Measurements from ENCODE around the gene NGFR.

NGFR gene

DNA sequence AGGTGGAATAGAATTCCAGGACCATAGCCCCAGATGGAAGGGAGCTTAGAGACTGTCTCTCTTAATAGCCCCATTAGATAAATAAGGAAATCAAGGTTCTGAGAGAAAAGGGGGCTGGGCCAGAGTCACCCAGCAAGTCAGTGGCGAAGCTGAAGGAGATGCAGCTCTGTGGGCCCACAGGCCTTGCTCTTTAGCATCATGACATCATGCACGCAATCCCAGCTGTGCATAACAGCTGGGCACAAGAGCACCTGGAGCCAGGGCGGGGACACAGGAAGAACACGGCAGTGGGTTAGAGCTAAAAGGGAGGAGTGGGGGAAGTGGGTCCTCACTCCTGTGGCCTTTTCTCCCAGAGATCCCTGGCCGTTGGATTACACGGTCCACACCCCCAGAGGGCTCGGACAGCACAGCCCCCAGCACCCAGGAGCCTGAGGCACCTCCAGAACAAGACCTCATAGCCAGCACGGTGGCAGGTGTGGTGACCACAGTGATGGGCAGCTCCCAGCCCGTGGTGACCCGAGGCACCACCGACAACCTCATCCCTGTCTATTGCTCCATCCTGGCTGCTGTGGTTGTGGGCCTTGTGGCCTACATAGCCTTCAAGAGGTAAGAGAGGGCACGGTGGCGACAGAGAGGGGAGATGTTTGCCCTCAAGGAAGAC is 15.1 kb downstream of the NGFR start:
- intact Hi-C loops (cut with micrococcal nuclease), result no loop called here
- peaks cover 91% of the 10 kb centered on the region for H3K27me3 Mint-ChIP-seq
- no peak overlapping the region for H3K27ac Mint-ChIP-seq

DNA sequence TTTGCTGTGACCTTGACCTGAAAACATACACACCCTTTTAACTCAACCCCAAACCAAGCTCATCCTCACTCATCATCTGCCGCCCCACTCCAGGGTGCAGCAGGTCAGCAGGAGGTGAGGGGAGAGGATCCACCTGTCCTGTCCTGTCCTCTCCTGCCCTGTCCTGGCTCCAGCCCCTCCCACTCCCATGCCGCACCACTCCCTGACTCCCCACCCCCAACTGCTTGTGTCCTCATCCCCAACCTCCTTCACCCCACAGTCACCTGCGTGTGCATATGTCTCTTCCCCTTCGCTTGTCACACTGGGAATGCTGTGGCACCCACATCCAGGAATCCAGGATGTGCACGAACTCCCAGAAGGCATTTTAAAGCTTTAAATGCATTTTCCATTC is 15.6 kb downstream of the NGFR start:
- no peaks in the 10 kb centered on the region for H3K9me3 Mint-ChIP-seq
- intact Hi-C loops (cut with micrococcal nuclease), result no loop called here
- H3K27ac Mint-ChIP-seq, result no peak overlapping the region
- H3K4me1 Mint-ChIP-seq (ENCODE audit: low read depth), result peaks cover 31% of the 10 kb centered on the region
- H3K27me3 Mint-ChIP-seq, result peaks cover 91% of the 10 kb centered on the region
- H3K36me3 Mint-ChIP-seq (ENCODE audit: low read depth), result no peaks in the 10 kb centered on the region
- no peak overlapping the region for H3K4me3 Mint-ChIP-seq

More for the DNA sequence above, 15.1 kb downstream of the NGFR start:
- Mint-ChIP-seq H3K4me3 (no peak overlapping the region), H3K36me3 (ENCODE audit: low read depth) (no peaks in the 10 kb centered on the region), H3K4me1 (ENCODE audit: low read depth) (peaks cover 25% of the 10 kb centered on the region), H3K9me3 (no peaks in the 10 kb centered on the region)

DNA sequence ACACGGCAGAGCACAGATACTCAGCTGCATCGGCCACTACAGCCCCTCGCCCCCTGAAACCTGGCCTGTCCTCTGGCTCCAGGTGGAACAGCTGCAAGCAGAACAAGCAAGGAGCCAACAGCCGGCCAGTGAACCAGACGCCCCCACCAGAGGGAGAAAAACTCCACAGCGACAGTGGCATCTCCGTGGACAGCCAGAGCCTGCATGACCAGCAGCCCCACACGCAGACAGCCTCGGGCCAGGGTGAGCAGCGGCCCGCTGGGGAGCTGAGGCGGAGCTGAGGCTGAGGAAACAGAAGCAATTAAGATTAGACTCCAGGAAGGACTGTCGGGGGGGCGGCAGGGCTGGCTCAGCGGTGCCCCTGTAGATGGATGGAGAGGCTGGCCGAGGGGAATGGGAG is 16.7 kb downstream of the NGFR start:
- peaks cover 90% of the 10 kb centered on the region for H3K27me3 Mint-ChIP-seq
- no peak overlapping the region for H3K4me3 Mint-ChIP-seq
- no peaks in the 10 kb centered on the region for H3K9me3 Mint-ChIP-seq
- intact Hi-C loops (cut with micrococcal nuclease), result no loop called here
- no peak overlapping the region for H3K27ac Mint-ChIP-seq
- H3K36me3 Mint-ChIP-seq (ENCODE audit: low read depth), result no peaks in the 10 kb centered on the region
- H3K4me1 Mint-ChIP-seq (ENCODE audit: low read depth), result peaks cover 39% of the 10 kb centered on the region

- H3K27ac Mint-ChIP-seq, result no peak overlapping the region
- no peak overlapping the region for H3K4me3 Mint-ChIP-seq
- H3K9me3 Mint-ChIP-seq, result no peaks in the 10 kb centered on the region
- no peaks in the 10 kb centered on the region for H3K36me3 Mint-ChIP-seq (ENCODE audit: low read depth)
- H3K4me1 Mint-ChIP-seq (ENCODE audit: low read depth), result peaks cover 39% of the 10 kb centered on the region
- peaks cover 87% of the 10 kb centered on the region for H3K27me3 Mint-ChIP-seq
- intact Hi-C loops (cut with micrococcal nuclease), result no loop called here
These were observed 17.4 kb downstream of the NGFR start for GRCh38 chr17:49512296-49513043.

DNA sequence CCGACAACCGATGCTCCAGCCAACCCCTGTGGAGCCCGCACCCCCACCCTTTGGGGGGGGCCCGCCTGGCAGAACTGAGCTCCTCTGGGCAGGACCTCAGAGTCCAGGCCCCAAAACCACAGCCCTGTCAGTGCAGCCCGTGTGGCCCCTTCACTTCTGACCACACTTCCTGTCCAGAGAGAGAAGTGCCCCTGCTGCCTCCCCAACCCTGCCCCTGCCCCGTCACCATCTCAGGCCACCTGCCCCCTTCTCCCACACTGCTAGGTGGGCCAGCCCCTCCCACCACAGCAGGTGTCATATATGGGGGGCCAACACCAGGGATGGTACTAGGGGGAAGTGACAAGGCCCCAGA is 17.9 kb downstream of the NGFR start:
- Mint-ChIP-seq H3K4me3 (no peak overlapping the region), H3K9me3 (no peaks in the 10 kb centered on the region), H3K4me1 (ENCODE audit: low read depth) (peaks cover 39% of the 10 kb centered on the region), H3K27ac (no peak overlapping the region), H3K27me3 (peaks cover 86% of the 10 kb centered on the region), H3K36me3 (ENCODE audit: low read depth) (no peaks in the 10 kb centered on the region)
- intact Hi-C loops (cut with micrococcal nuclease), result no loop called here

GRCh38 chr17:49513641-49514040 is 18.5 kb downstream of the NGFR start:
- intact Hi-C loops (cut with micrococcal nuclease), result no loop called here
- Mint-ChIP-seq H3K36me3 (ENCODE audit: low read depth) (no peaks in the 10 kb centered on the region), H3K4me1 (ENCODE audit: low read depth) (peaks cover 39% of the 10 kb centered on the region), H3K4me3 (no peak overlapping the region), H3K9me3 (no peaks in the 10 kb centered on the region), H3K27me3 (peaks cover 87% of the 10 kb centered on the region), H3K27ac (no peak overlapping the region)

- Mint-ChIP-seq H3K9me3 (no peaks in the 10 kb centered on the region), H3K4me1 (ENCODE audit: low read depth) (peaks cover 39% of the 10 kb centered on the region), H3K27me3 (peaks cover 84% of the 10 kb centered on the region), H3K27ac (no peak overlapping the region), H3K4me3 (no peak overlapping the region), H3K36me3 (ENCODE audit: low read depth) (no peaks in the 10 kb centered on the region)
- intact Hi-C loops (cut with micrococcal nuclease), result no loop called here
These were observed 19.1 kb downstream of the NGFR start for GRCh38 chr17:49514071-49514721.

- Mint-ChIP-seq H3K27me3 (peaks cover 84% of the 10 kb centered on the region), H3K4me3 (peak overlapping the region; percentile 7), H3K4me1 (ENCODE audit: low read depth) (peaks cover 39% of the 10 kb centered on the region), H3K9me3 (no peaks in the 10 kb centered on the region), H3K36me3 (ENCODE audit: low read depth) (no peaks in the 10 kb centered on the region), H3K27ac (peak overlapping the region; percentile 50)
- intact Hi-C loops (cut with micrococcal nuclease), result no loop called here
These were observed 20.2 kb downstream of the NGFR start for GRCh38 chr17:49515196-49515770.

- H3K4me1 Mint-ChIP-seq (ENCODE audit: low read depth), result peaks cover 39% of the 10 kb centered on the region
- H3K27ac Mint-ChIP-seq, result no peak overlapping the region
- no peaks in the 10 kb centered on the region for H3K36me3 Mint-ChIP-seq (ENCODE audit: low read depth)
- H3K4me3 Mint-ChIP-seq, result no peak overlapping the region
- H3K9me3 Mint-ChIP-seq, result no peaks in the 10 kb centered on the region
- peaks cover 87% of the 10 kb centered on the region for H3K27me3 Mint-ChIP-seq
- intact Hi-C loops (cut with micrococcal nuclease), result no loop called here
These were observed 21.1 kb downstream of the NGFR start for GRCh38 chr17:49516180-49516579.

DNA sequence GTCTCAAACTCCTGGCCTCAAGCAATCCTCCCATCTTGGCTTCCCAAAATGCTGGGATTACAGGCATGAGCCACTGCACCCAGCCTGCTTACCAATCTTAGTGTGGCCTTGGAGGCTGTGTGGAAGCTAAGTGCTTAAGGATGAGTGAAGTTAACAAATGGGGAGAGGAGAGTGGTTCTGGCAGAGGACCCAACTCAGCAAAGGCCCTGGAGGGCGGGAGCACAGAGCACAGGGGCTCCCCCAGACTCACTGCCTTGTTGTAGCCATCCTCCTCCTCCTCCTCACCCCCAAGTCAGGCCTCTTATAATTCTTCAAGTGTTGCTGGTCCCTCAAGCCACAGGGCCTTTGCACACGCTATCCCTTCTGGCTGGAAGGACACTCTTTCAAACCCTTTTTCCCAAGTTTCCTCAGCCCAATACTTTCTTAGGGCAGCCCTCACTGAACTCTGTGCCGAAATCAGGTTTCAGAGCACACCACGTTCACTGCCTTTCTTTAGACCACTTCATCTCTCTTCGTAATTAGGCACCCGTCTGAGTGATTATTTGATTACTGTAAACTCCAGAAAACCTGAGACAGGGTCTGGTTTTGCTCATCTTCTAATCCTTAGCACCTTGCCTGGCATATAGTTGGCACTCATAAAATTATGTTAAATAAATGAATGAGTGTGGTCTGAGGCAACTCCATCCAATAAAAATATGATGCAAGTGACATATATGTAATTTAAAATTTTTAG is 23.4 kb downstream of the NGFR start:
- intact Hi-C loops (cut with micrococcal nuclease), result no loop called here
- peaks cover 47% of the 10 kb centered on the region for H3K4me1 Mint-ChIP-seq (ENCODE audit: low read depth)
- no peak overlapping the region for H3K4me3 Mint-ChIP-seq
- H3K27me3 Mint-ChIP-seq, result peaks cover 87% of the 10 kb centered on the region
- no peak overlapping the region for H3K27ac Mint-ChIP-seq
- H3K9me3 Mint-ChIP-seq, result no peaks in the 10 kb centered on the region
- H3K36me3 Mint-ChIP-seq (ENCODE audit: low read depth), result no peaks in the 10 kb centered on the region

DNA sequence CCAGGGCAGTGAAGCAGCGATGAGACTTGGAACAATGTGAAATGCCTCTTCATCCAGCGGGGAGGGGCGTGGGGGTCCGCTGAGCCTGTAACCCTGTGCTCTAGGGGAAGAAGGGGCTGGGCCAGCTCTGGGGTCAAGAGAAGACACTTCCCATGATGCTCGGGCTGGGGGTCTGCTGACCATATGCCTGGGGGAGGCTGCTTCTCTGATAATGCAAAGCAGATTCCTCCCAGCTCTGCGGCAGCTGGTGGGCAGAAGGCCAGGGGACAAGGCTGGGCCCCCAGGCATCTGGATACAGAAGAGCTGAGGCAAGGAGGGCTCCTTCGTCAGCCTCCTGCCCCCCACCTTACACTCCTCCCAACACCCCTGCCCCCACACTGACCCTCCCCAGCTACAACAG is 24.7 kb downstream of the NGFR start:
- intact Hi-C loops (cut with micrococcal nuclease), result no loop called here
- Mint-ChIP-seq H3K9me3 (no peaks in the 10 kb centered on the region), H3K27ac (no peak overlapping the region), H3K4me3 (no peak overlapping the region), H3K27me3 (peaks cover 87% of the 10 kb centered on the region), H3K4me1 (ENCODE audit: low read depth) (peaks cover 34% of the 10 kb centered on the region), H3K36me3 (ENCODE audit: low read depth) (no peaks in the 10 kb centered on the region)

DNA sequence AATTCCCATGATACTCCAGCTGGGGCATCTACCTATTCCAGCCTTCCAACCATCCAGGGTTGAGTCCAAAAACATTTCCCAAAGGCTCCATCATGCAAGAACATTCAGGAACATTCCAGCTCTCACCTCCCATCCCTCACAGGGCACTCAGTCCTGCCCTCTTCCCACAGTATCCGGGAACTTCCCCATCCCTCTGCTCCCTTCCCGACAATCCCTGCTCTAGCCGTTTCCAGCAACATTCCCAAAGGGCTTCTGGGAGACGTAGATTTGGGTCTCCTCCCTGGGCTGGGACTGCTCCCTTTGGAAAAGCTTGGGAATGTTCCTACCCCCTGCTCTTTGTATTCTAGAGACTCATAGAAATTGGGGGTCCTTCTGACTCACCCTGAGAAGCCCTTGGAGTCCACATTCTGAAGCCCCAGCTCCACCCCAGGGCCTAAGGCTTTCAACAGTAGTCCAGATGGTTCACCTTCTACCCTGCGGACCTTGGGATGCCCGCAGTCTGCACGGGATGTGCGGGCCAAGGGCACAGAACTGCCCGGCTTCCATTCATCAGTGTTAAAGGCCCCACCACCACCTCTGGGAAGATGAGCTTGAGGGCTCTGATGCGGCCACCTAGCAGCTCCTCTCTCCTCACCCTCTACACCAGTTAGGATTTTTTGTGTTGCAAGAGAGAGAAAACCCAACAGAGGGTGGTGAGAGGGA is 25.4 kb downstream of the NGFR start:
- Mint-ChIP-seq H3K4me1 (ENCODE audit: low read depth) (peaks cover 27% of the 10 kb centered on the region), H3K27ac (no peak overlapping the region), H3K27me3 (peaks cover 88% of the 10 kb centered on the region), H3K36me3 (ENCODE audit: low read depth) (no peaks in the 10 kb centered on the region), H3K4me3 (no peak overlapping the region), H3K9me3 (no peaks in the 10 kb centered on the region)
- intact Hi-C loops (cut with micrococcal nuclease), result no loop called here

- H3K4me3 Mint-ChIP-seq, result no peak overlapping the region
- intact Hi-C loops (cut with micrococcal nuclease), result no loop called here
- H3K36me3 Mint-ChIP-seq (ENCODE audit: low read depth), result no peaks in the 10 kb centered on the region
- H3K4me1 Mint-ChIP-seq (ENCODE audit: low read depth), result peaks cover 22% of the 10 kb centered on the region
- no peaks in the 10 kb centered on the region for H3K9me3 Mint-ChIP-seq
- H3K27ac Mint-ChIP-seq, result no peak overlapping the region
- H3K27me3 Mint-ChIP-seq, result peaks cover 86% of the 10 kb centered on the region
These were observed 26.0 kb downstream of the NGFR start for GRCh38 chr17:49521088-49521450.

All from dendritic cell treated with granulocyte-macrophage colony-stimulating factor and Interleukin-4, amounts not matched to agents 40 ng/mL and 50 ng/mL, for 4 days (primary cell).